GM12878 (cell line): ENCODE measurements around the gene LSMEM2.

ENCODE experiments used
- CTCF ChIP-seq, 3 experiments: IDR thresholded peaks in 2 of 3; conservative IDR thresholded peaks in 1 of 3; 2 replicates each; pipeline ENCODE4 v1.5.1; 2011; ENCODE audit warnings: low read depth in 3 of 3, low read length in 3 of 3, mild to moderate bottlenecking in 3 of 3, control low read depth in 2 of 3, moderate library complexity in 2 of 3, inconsistent platforms in 1 of 3, mixed read lengths in 1 of 3; ENCODE audit not compliant: control insufficient read depth in 2 of 3, insufficient read depth in 1 of 3; ENCODE audit errors: extremely low read depth in 1 of 3
- JUND ChIP-seq: IDR thresholded peaks from 2 replicates; pipeline ENCODE4 v1.6.1; 2012; ENCODE audit warnings: low read depth, mild to moderate bottlenecking, low read length, improper control_type of control experiment, moderate library complexity
- MAX ChIP-seq: IDR thresholded peaks from 2 replicates; pipeline ENCODE4 v1.6.1; 2012; ENCODE audit warnings: low read depth, low read length, improper control_type of control experiment
- PKNOX1 ChIP-seq: fragments of 450-650 bp; IDR thresholded peaks from 2 replicates; pipeline ENCODE4 v1.6.1; 2016; ENCODE audit warnings: mild to moderate bottlenecking
- POLR2A ChIP-seq: IDR thresholded peaks from 2 replicates; pipeline ENCODE4 v1.6.1; 2011; ENCODE audit warnings: low read depth, mild to moderate bottlenecking, low read length
- POLR2AphosphoS5 ChIP-seq: IDR thresholded peaks from 2 replicates; pipeline ENCODE4 v1.6.1; 2011; ENCODE audit warnings: mild to moderate bottlenecking, low read length, inconsistent platforms
- SMARCA5 ChIP-seq: fragments of 450-650 bp; IDR thresholded peaks from 2 replicates; pipeline ENCODE4 v1.6.1; 2017; ENCODE audit warnings: mild to moderate bottlenecking
- SREBF2 ChIP-seq: IDR thresholded peaks from 2 replicates; pipeline ENCODE4 v1.6.1; 2012; ENCODE audit warnings: mild to moderate bottlenecking, low read length
- SUZ12 ChIP-seq: fragments of 200-600 bp; sonication (generic); IDR thresholded peaks from one replicate; pipeline ENCODE4 v1.6.1; 2018; ENCODE audit warnings: antibody characterized with exemption, mild to moderate bottlenecking; ENCODE audit not compliant: unreplicated experiment
- TAF1 ChIP-seq: IDR thresholded peaks from 2 replicates; pipeline ENCODE4 v1.6.1; 2011; ENCODE audit warnings: mild to moderate bottlenecking, low read depth, low read length, borderline replicate concordance
- TCF7 ChIP-seq: IDR thresholded peaks from 2 replicates; pipeline ENCODE4 v1.6.1; 2014; ENCODE audit warnings: antibody characterized with exemption, borderline replicate concordance
- ZZZ3 ChIP-seq: IDR thresholded peaks from 2 replicates; pipeline ENCODE4 v1.6.1; 2011; ENCODE audit warnings: low read depth; ENCODE audit not compliant: control insufficient read depth, insufficient read length

- TF ChIP-seq MAX (no peak), SMARCA5 (no peak), PKNOX1 (no peak), ZZZ3 (no peak), SREBF2 (no peak), CTCF (IDR thresholded peaks at IDR 0.05 in 2 of 3, conservative IDR thresholded peaks at IDR 0.05 in 1 of 3; ENCODE audit: control insufficient read depth in 2 of 3, extremely low read depth in 1 of 3, insufficient read depth in 1 of 3, low read depth in 3 of 3, low read length in 3 of 3) (no peak), TAF1 (no peak), POLR2AphosphoS5 (no peak), POLR2A (no peak), TCF7 (no peak), SUZ12 (no peak), JUND (no peak)
Observed at GRCh38 chr3:50263478-50264382, 15.2 kb upstream of the LSMEM2 start.
